ENCODE measurements around the gene FABP6.

DNA sequence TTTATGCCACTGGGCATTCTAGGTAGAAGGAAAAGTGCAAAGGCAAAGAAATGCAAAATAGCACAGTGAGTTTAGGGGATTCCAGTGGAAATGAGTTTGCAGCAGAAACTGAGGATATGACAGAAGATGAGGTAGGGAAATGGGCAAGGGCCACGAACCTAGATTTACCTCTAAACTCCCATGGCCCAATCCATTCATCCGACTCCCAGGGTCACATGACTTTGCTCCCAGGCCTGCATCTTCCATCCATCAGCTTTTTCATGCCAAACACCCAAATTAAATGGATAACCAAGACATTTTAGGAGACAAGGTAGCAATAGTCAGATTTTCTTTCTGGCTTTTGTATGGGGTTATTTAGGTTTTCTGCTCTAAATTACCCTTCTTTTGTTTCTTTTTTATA lies 22.2 kb upstream of the FABP6 start:
- TF ChIP-seq EZH2phosphoT487 (IDR thresholded peaks at IDR 0.05; ENCODE audit: low read depth, severe bottlenecking, unreplicated experiment): no peak
- TF ChIP-seq, protein P1, sequence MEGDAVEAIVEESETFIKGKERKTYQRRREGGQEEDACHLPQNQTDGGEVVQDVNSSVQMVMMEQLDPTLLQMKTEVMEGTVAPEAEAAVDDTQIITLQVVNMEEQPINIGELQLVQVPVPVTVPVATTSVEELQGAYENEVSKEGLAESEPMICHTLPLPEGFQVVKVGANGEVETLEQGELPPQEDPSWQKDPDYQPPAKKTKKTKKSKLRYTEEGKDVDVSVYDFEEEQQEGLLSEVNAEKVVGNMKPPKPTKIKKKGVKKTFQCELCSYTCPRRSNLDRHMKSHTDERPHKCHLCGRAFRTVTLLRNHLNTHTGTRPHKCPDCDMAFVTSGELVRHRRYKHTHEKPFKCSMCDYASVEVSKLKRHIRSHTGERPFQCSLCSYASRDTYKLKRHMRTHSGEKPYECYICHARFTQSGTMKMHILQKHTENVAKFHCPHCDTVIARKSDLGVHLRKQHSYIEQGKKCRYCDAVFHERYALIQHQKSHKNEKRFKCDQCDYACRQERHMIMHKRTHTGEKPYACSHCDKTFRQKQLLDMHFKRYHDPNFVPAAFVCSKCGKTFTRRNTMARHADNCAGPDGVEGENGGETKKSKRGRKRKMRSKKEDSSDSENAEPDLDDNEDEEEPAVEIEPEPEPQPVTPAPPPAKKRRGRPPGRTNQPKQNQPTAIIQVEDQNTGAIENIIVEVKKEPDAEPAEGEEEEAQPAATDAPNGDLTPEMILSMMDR (IDR thresholded peaks at IDR 0.05; ENCODE audit: poor library complexity): no peak
- no peak for TF ChIP-seq EZH2 (IDR thresholded peaks at IDR 0.05; ENCODE audit: borderline replicate concordance)
